Measurements from ENCODE around the gene CD163L1. TPM values are rescaled to one million over a fixed set of nuclear protein-coding genes. Genes with fewer than 3 reads are reported as not detected.

CD163L1 gene
- total and polyA plus RNA-seq, 2 of the 8 experiments (the other 6 are each of a cell fraction or from before 2014, with no cell fraction given), result 0.11 to 0.22 TPM

GRCh38 chr12:7486512-7486911 is 42.6 kb upstream of the CD163L1 start:
- Histone ChIP-seq H2BK12ac (ENCODE audit: low read depth, low read length) (no peak overlapping the region), H3K9me3 (ENCODE audit: insufficient read depth in 2 of 2, low read depth in 1 of 2, low read length in 1 of 2) (0 out of 4 replicates have a peak, but pooled peaks cover 0 to 4% of the 10 kb centered on the region in 2 experiments), H3K23me2 (ENCODE audit: low read depth, low read length) (no peaks in the 10 kb centered on the region), H3K18ac (ENCODE audit: extremely low read depth, low read length) (no peak overlapping the region), H4K8ac (ENCODE audit: extremely low read depth, insufficient read depth, low read length) (no peak overlapping the region), H3K27me3 (replicated peaks in 1 of 4; ENCODE audit: control insufficient read depth in 3 of 4, extremely low read depth in 1 of 4, insufficient read depth in 3 of 4, low read length in 3 of 4) (no peaks in the 10 kb centered on the region), H3K56ac (replicated peaks; ENCODE audit: insufficient read length, low read depth, low read length) (no peak overlapping the region), H3K4me3 (ENCODE audit: extremely low read depth in 1 of 4, insufficient read depth in 2 of 4, low read depth in 3 of 4, low read length in 4 of 4) (no peak overlapping the region), H3K79me1 (ENCODE audit: low read depth, low read length) (no peaks in the 10 kb centered on the region), H3K4me1 (replicated peaks in 1 of 4; ENCODE audit: control insufficient read depth in 3 of 4, insufficient read depth in 4 of 4, low read length in 3 of 4) (no peaks in the 10 kb centered on the region), H2BK5ac (ENCODE audit: low read depth, low read length) (no peak overlapping the region), H4K20me1 (replicated peaks in 1 of 2; ENCODE audit: control insufficient read depth in 1 of 2, insufficient read depth in 2 of 2, low read length in 2 of 2) (no peaks in the 10 kb centered on the region), H3K27ac (ENCODE audit: low read depth, low read length) (no peak overlapping the region), H2BK15ac (ENCODE audit: low read length) (no peak overlapping the region), H2BK120ac (replicated peaks; ENCODE audit: low read depth, low read length) (no peak overlapping the region), H4K5ac (ENCODE audit: insufficient read length, low read depth, low read length) (no peak overlapping the region), H4K91ac (replicated peaks; ENCODE audit: insufficient read length, low read length) (no peak overlapping the region), H3K79me2 (ENCODE audit: control insufficient read depth in 1 of 2, insufficient read depth in 2 of 2, low read length in 2 of 2) (no peaks in the 10 kb centered on the region), H3K14ac (ENCODE audit: insufficient read length) (no peak overlapping the region), H2BK20ac (ENCODE audit: low read length) (no peak overlapping the region), H3K36me3 (ENCODE audit: control insufficient read depth in 2 of 4, insufficient read depth in 4 of 4, low read length in 3 of 4) (no peaks in the 10 kb centered on the region), H3K9ac (replicated peaks in 1 of 4; ENCODE audit: extremely low read depth in 1 of 4, low read depth in 3 of 4, low read length in 3 of 4) (no peak overlapping the region), H2AK5ac (ENCODE audit: low read depth, low read length) (no peak overlapping the region), H3K4me2 (ENCODE audit: insufficient read depth in 1 of 2, low read depth in 2 of 2, low read length in 2 of 2) (no peak overlapping the region), H2AFZ (ENCODE audit: low read length) (no peak overlapping the region), H3K23ac (ENCODE audit: insufficient read length) (no peak overlapping the region), H3K4ac (replicated peaks; ENCODE audit: insufficient read length, low read depth, low read length) (no peak overlapping the region)
- DNase-seq (ENCODE audit: low read depth in 1 of 2, low spot score in 2 of 2) (no peak), FAIRE-seq (no peak)
- CTCF ChIA-PET (ENCODE audit: partially characterized antibody), result no interaction called here
- POLR2A ChIA-PET (ENCODE audit: partially characterized antibody), result no interaction called here
- WGBS, 2 experiments (ENCODE audit: extremely low coverage in 1 of 2, insufficient coverage in 1 of 2, insufficient read length in 1 of 2, insufficient replicate concordance in 2 of 2, low coverage in 1 of 2, low lambda C conversion rate in 2 of 2, missing lambda C conversion rate in 1 of 2), result 88% methylated on average over 6 of the region's 6 CpGs; no CpG with 5 or more reads in 1 of the 2 experiments
- TF ChIP-seq SIN3A (conservative IDR thresholded peaks at IDR 0.05 in 1 of 2, IDR thresholded peaks at IDR 0.05 in 1 of 2; ENCODE audit: low read depth in 1 of 2, low read length in 2 of 2), result no peak
- TF ChIP-seq RFX5 (IDR thresholded peaks at IDR 0.05; ENCODE audit: borderline replicate concordance, low read depth, low read length), result no peak
- TF ChIP-seq USF2 (IDR thresholded peaks at IDR 0.05; ENCODE audit: low read length), result no peak
- TF ChIP-seq KDM1A (IDR thresholded peaks at IDR 0.05; ENCODE audit: borderline replicate concordance, low read length), result no peak
- TF ChIP-seq CEBPB (IDR thresholded peaks at IDR 0.05; ENCODE audit: low read depth, low read length), result no peak
- TF ChIP-seq SUZ12 (IDR thresholded peaks at IDR 0.05; ENCODE audit: low read length), result no peak
- TF ChIP-seq, protein P1, sequence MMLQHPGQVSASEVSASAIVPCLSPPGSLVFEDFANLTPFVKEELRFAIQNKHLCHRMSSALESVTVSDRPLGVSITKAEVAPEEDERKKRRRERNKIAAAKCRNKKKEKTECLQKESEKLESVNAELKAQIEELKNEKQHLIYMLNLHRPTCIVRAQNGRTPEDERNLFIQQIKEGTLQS (IDR thresholded peaks at IDR 0.05; ENCODE audit: insufficient read depth, low read depth, low read length), result no peak
- no peak for TF ChIP-seq SRF (IDR thresholded peaks at IDR 0.05; ENCODE audit: low read depth, low read length)
- no peak for TF ChIP-seq ZNF274 (IDR thresholded peaks at IDR 0.05; ENCODE audit: borderline replicate concordance, extremely low read depth, low read length)
- no peak for TF ChIP-seq NANOG (IDR thresholded peaks at IDR 0.05; ENCODE audit: insufficient read depth, low read depth, low read length, poor library complexity, severe bottlenecking)
